ENCODE results near the gene MACROH2A2. TPM values are rescaled to one million over a fixed set of nuclear protein-coding genes. Genes with fewer than 3 reads are reported as not detected.
A peak's percentile ranks its signal among the peaks of the same experiment; 100 is the strongest.

Gene MACROH2A2
- total and polyA plus RNA-seq, 2 of the 13 experiments (the other 11 are each of a cell fraction or from before 2014, with no cell fraction given) = 9.8 to 43.1 TPM

GRCh38 chr10:70131560-70131937 is 78.9 kb downstream of the MACROH2A2 start (continued):
- TF ChIP-seq ZNF772 (CRISPR knock-in tag; IDR thresholded peaks at IDR 0.05) (0 out of 2 replicates have a peak, but pooled peaks have one; percentile 9), DMAP1 (CRISPR knock-in tag; IDR thresholded peaks at IDR 0.05) (no peak), TRIM22 (IDR thresholded peaks at IDR 0.05) (no peak), ZNF225 (CRISPR knock-in tag; IDR thresholded peaks at IDR 0.05) (0 out of 2 replicates have a peak, but pooled peaks have one; percentile 1), SUZ12 (IDR thresholded peaks at IDR 0.05; ENCODE audit: low read depth, low read length) (no peak), ZNF564 (CRISPR knock-in tag; IDR thresholded peaks at IDR 0.05) (no peak), NPAS2 (CRISPR knock-in tag; IDR thresholded peaks at IDR 0.05; ENCODE audit: borderline replicate concordance) (no peak), POLR2AphosphoS5 (IDR thresholded peaks at IDR 0.05; ENCODE audit: low read depth, low read length) (no peak), MATR3 (CRISPR knock-in tag; IDR thresholded peaks at IDR 0.05) (no peak), ELF1 (CRISPR knock-in tag; IDR thresholded peaks at IDR 0.05) (no peak), KMT2A (CRISPR knock-in tag; IDR thresholded peaks at IDR 0.05) (no peak), CEBPB (IDR thresholded peaks at IDR 0.05; ENCODE audit: borderline replicate concordance, low read depth, low read length) (no peak), NR2F2 (IDR thresholded peaks at IDR 0.05; ENCODE audit: borderline replicate concordance, low read depth) (no peak), ASH2L (IDR thresholded peaks at IDR 0.05; ENCODE audit: insufficient read length, low read depth, low read length) (no peak), ZNF878 (CRISPR knock-in tag; IDR thresholded peaks at IDR 0.05) (no peak), MTA3 (CRISPR knock-in tag; IDR thresholded peaks at IDR 0.05) (no peak), HNF4A (CRISPR knock-in tag; IDR thresholded peaks at IDR 0.05) (no peak)
